ENCODE measurements around the gene SRP9. TPM values are rescaled to one million over a fixed set of nuclear protein-coding genes. Genes with fewer than 3 reads are reported as not detected.
"Not testable (repeated sequence)": the region's sequence is repeated elsewhere in the genome, so short reads cannot be mapped to it uniquely, and the experiment has no call there.

SRP9 gene
- total RNA-seq, 1 donor from 2014 or later, result 226 TPM

GRCh38 chr1:225755671-225756319 is 21.8 kb upstream of the SRP9 start:
- no peak for DNase-seq (ENCODE audit: low spot score)

DNA sequence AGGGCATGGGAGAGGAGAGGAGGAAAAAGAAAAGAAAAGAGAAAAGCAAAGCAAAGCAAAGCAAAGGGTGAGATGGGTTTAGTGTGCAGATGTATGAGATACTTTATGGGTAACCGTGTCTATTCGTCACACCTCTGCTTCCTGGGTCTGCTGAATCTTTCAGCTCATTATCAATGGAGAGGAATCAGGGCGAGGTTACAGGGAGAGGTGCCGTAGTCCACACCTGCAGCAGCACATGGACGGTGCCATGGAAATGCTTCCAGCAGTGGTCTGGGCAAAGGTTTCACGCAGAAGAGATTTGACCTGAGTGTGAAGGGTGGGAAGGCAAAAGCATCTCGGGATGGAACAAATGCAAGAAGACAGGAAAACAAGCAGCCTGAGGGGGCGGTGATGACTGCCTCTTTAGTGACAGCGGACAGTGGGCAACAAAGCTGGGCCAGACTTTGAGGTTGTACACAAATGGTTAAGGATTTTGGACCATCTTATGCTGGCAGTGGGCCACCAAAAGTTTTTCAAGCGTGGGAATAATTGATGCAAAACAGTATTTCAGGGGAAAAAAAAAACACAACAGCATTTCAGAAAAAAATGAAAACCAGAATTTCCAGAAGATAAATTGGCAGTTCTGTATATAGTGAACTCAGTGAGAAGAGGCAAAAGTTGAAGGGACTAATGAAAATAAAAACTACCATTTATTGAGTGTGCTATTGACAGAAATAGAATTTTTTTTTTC is 19.5 kb upstream of the SRP9 start:
- no peak for DNase-seq (ENCODE audit: low spot score)

DNA sequence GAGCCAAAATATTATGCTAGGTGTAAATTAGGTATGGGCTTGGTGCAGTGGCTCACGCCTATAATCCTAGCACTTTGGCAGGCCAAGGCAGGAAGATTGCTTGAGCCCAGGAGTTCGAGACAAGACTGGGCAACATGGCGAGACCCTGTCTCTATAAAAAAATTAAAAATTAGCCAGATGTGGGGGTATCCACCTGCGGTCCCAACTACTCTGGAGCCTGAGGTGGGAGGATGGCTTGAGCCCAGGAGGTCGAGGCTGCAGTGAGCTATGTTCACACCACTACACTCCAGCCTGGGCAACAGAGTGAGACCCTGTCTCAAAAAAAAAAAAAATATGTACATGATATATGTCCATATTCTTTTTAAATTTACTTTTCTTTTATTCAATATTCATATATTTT is 17.7 kb upstream of the SRP9 start:
- not testable (repeated sequence) for DNase-seq (ENCODE audit: low spot score)

DNA sequence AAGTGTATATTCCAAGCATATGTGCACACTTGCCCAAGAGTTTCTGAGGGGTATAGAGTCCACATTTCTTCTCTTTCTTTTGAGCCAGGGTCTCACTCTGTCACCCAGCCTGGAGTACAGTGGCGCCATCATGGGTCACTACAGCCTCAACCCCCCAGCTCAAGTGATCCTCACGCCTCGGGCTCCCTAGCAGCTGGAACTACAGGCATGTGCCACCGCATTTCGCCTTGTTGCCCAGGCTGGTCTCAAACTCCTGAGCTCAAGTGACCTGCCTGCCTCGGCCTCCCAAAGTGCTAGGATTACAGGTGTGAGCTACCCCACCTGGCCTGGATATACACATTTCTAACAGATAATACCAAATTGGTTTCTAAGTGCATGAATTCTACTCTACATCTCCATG is 17.1 kb upstream of the SRP9 start:
- no peak for DNase-seq (ENCODE audit: low spot score)

DNA sequence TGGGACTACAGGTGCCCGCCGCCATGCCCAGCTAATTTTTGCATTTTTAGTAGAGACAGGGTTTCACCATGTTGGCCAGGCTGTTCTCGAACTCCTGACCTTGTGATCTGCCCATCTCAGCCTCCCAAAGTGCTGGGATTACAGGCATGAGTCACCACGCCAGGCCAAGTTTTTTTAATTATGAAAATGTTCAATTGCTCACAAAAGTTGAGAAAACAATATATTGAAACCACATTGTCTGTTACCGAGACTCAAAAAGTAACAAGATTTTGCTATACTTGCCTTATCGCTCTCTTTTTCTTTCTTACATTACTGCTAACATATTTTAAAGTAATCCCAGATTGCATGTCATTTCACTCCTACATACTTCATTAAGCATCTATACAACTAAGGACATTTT is 16.2 kb upstream of the SRP9 start:
- not testable (repeated sequence) for DNase-seq (ENCODE audit: low spot score)

DNA sequence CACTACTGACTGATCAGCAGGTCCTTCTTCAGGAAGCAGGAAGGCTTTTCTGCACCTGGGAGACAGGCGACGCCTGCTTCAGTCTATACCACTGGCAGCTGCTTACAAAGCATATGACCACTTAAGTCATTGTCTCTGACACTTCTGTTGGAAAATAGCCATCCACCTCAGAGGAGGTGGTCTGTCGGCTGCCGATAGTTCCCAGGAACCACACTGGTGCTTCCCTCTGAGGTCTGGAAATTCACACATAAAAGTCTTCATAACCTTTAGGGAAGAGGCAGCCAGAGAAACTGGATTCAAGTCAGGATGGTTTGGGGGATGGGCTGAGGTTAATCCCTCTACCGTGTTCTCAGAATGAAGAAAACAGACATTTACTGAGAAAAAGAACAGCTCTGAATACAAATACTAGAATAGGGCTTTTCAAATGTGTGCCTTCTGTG is 15.6 kb upstream of the SRP9 start:
- DNase-seq (ENCODE audit: low spot score), result no peak

DNA sequence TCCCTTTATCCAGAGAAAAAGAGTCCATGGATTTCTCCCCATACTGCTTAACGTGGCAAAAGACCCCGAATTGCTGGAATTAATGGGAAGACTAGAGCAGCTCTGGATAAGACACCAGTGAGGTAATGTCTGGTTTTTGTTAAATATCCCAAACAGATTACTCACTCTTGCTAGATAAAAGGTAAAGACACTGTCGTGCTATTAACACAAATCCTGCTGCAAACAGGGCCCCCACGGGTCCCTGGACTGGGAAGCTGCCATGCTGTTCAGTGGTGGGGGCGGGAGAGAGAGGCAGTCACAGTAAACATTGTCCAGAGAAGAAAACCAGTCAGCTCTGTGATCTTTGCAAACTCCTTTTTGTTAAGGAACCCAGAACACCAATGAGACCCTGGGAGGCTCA is 15.2 kb upstream of the SRP9 start:
- DNase-seq (ENCODE audit: low spot score), result peak; percentile 97

DNA sequence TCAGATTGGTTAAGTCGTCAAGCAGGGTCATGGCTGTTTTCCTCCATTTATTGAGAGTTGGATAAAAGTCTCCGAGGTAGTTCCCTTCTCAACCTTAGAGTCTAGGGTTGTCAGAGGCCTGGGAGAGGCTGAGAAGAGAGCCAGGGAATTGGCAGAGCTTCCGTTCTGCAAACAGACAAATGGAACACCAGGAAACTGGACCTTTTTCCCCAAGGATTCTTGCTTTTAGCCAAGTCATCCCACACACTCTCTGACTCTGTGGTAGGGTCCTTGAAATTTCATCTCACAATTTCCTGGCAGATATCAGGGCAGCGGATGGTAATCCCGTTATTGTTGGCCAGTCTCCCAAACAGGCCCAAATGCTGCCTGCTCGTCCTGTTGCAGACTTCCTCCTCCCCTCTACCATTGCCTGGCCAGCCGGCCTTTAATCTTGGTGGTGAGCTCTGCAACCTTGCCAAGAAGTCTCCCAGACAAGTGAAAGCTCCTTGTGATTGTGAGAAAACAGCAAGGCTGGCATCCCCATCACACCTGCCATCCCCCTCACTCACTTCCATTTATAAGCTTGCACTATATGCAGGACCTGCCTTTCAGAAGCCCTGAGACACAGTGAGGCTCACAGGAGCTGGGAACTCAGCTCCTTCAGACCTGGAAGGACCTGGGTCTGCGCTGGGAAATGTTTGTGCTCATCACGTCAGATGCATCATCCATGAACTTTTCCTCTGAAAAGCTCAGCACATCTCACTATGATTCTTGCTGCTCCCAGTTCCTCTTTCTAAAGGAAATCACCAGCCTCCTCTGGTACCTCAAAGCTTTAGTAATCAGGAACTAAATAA is 13.7 kb upstream of the SRP9 start:
- peak; percentile 85 for DNase-seq (ENCODE audit: low spot score)

GRCh38 chr1:225765982-225766674 is 11.5 kb upstream of the SRP9 start:
- no peak for DNase-seq (ENCODE audit: low spot score)

GRCh38 chr1:225766967-225767633 is 10.5 kb upstream of the SRP9 start:
- peak; percentile 91 for DNase-seq (ENCODE audit: low spot score)

DNA sequence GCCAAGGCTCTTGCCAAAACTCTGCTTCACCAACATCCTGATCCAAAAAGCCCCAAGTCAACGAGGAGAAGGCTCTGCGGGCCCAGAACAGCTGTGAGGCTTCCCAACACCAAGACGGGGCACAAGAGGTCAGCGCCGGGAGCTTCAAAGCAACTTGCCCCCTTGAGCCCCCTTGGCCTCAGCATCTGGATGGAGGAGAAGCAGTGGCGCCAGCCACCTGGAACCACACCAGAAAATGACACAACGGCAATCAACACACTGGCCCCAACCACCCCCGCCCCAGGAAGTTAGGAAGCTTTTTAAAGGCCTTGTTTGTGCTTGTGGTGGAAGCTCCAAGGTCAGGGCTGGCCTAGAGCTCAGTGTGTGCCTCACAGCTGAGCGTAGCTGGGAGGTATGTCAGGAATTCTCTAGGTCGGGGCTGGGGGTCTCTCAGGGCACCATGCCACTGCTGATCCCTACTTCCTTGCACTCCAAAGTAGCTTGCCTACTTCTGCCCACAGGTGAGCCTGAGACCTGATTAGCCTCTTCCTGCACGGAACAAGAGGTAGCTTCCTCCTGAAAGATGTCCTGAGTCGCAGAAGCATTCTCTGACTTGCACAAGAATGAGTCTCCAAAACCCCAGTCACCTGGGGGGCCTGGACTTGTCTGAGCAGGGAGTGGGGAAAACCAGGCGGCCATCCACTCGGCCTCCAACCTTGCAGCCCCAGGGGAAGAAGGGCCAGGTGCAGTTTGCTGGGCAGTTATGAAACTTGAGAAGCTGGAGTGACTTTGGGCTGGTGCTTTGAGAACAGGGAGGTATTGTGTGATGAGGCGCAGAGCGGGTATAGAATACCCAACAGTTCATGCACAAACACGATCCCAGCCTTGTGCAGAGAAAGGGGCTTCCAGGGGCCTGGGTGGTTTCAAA is 9.7 kb upstream of the SRP9 start:
- DNase-seq (ENCODE audit: low spot score), result peak; percentile 72

- DNase-seq (ENCODE audit: low spot score), result no peak
Observed at GRCh38 chr1:225768662-225769426, 8.8 kb upstream of the SRP9 start.

DNA sequence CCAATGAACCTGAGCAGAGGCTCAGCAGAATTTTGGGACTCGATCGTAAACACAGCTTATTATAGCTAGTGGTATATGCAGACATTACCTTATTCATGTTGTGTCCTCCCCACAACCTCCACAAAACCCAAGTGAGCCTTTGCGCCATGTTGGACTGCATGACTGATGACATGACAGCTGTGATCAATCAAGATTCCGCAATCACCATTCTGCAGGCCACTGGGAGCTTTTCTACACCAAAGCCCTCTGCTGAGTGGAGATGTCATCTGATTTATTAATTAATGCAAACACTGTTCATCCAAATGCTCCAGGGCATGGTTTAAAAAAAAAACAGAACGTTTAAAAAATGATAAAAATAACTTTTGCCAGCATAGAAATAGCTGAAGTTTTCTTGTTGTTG is 7.9 kb upstream of the SRP9 start:
- no peak for DNase-seq (ENCODE audit: low spot score)

GRCh38 chr1:225770561-225771248 is 6.9 kb upstream of the SRP9 start:
- DNase-seq (ENCODE audit: low spot score), result no peak

- DNase-seq (ENCODE audit: low spot score), result no peak
Observed at GRCh38 chr1:225771661-225772322, 5.8 kb upstream of the SRP9 start.

- peak; percentile 94 for DNase-seq (ENCODE audit: low spot score)
Observed at GRCh38 chr1:225772323-225772768, 5.3 kb upstream of the SRP9 start.

GRCh38 chr1:225772848-225773247 is 4.8 kb upstream of the SRP9 start:
- DNase-seq (ENCODE audit: low spot score), result no peak
